HL-60 (cell line): ENCODE measurements around the gene CMTM8.

Experiments used
- DNase-seq, 2 experiments: peaks; one replicate each; pipeline ENCODE4 v3.0.0-alpha.2; 2010 to 2020; ENCODE audit warnings: low read depth in 1 of 2, low spot score in 1 of 2
- H3K27ac ChIP-seq: fragments of 250-450 bp; sonication (Bioruptor Pico); replicated peaks from 2 replicates; pipeline ENCODE4 v1.5.1; 2020; ENCODE audit warnings: mild to moderate bottlenecking, moderate library complexity
- H3K27me3 ChIP-seq: fragments of 250-450 bp; sonication (Bioruptor Pico); 2 replicates; pipeline ENCODE4 v1.5.1; 2021; ENCODE audit warnings: mild to moderate bottlenecking, moderate library complexity; ENCODE audit not compliant: insufficient read depth, poor library complexity, severe bottlenecking
- H3K4me3 ChIP-seq: replicated peaks from 2 replicates; pipeline ENCODE4 v1.5.1; 2011; ENCODE audit warnings: mild to moderate bottlenecking, control low read depth, low read length; ENCODE audit not compliant: insufficient read depth
- GABPA ChIP-seq: IDR thresholded peaks from 2 replicates; pipeline ENCODE4 v1.6.1; 2012; ENCODE audit warnings: low read depth
- POLR2AphosphoS5 ChIP-seq: IDR thresholded peaks from 2 replicates; pipeline ENCODE4 v1.6.1; 2012; ENCODE audit warnings: low read depth
- SPI1 ChIP-seq: IDR thresholded peaks from 2 replicates; pipeline ENCODE4 v1.6.1; 2012; ENCODE audit warnings: low read depth, mild to moderate bottlenecking, borderline replicate concordance
- TF ChIP-seq, protein P1 (sequence below): IDR thresholded peaks from one replicate; pipeline ENCODE4 v1.5.1; 2011; ENCODE audit warnings: low read length, control low read depth, inconsistent platforms; ENCODE audit not compliant: insufficient read depth
- TF ChIP-seq, protein P2 (sequence below): IDR thresholded peaks from 2 replicates; pipeline ENCODE4 v1.6.1; 2012; ENCODE audit warnings: low read depth; ENCODE audit not compliant: insufficient replicate concordance

The CMTM8 gene

DNA sequence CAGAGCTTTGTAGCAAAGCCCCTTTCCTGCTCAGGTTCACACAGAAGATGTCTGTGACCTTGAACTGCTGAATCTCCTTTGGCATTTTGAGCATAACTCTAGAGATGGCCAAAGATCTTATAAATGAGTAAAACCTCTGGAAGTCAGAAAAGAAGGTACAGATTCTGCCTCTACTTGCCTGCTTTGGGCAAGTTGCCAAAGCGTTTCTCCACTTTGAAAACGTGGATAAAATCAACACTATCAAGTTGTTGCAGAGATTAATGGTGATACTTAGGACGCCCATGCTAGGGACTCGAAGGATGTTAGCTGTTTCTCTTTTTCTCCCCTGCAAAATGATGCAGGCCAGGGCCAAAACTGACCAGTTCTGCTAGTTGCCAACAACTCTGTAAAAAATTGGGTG is 85.1 kb downstream of the CMTM8 start:
- TF ChIP-seq SPI1 (no peak), POLR2AphosphoS5 (no peak), GABPA (no peak)
- TF ChIP-seq, protein P1, sequence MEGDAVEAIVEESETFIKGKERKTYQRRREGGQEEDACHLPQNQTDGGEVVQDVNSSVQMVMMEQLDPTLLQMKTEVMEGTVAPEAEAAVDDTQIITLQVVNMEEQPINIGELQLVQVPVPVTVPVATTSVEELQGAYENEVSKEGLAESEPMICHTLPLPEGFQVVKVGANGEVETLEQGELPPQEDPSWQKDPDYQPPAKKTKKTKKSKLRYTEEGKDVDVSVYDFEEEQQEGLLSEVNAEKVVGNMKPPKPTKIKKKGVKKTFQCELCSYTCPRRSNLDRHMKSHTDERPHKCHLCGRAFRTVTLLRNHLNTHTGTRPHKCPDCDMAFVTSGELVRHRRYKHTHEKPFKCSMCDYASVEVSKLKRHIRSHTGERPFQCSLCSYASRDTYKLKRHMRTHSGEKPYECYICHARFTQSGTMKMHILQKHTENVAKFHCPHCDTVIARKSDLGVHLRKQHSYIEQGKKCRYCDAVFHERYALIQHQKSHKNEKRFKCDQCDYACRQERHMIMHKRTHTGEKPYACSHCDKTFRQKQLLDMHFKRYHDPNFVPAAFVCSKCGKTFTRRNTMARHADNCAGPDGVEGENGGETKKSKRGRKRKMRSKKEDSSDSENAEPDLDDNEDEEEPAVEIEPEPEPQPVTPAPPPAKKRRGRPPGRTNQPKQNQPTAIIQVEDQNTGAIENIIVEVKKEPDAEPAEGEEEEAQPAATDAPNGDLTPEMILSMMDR: no peak
- TF ChIP-seq, protein P2, sequence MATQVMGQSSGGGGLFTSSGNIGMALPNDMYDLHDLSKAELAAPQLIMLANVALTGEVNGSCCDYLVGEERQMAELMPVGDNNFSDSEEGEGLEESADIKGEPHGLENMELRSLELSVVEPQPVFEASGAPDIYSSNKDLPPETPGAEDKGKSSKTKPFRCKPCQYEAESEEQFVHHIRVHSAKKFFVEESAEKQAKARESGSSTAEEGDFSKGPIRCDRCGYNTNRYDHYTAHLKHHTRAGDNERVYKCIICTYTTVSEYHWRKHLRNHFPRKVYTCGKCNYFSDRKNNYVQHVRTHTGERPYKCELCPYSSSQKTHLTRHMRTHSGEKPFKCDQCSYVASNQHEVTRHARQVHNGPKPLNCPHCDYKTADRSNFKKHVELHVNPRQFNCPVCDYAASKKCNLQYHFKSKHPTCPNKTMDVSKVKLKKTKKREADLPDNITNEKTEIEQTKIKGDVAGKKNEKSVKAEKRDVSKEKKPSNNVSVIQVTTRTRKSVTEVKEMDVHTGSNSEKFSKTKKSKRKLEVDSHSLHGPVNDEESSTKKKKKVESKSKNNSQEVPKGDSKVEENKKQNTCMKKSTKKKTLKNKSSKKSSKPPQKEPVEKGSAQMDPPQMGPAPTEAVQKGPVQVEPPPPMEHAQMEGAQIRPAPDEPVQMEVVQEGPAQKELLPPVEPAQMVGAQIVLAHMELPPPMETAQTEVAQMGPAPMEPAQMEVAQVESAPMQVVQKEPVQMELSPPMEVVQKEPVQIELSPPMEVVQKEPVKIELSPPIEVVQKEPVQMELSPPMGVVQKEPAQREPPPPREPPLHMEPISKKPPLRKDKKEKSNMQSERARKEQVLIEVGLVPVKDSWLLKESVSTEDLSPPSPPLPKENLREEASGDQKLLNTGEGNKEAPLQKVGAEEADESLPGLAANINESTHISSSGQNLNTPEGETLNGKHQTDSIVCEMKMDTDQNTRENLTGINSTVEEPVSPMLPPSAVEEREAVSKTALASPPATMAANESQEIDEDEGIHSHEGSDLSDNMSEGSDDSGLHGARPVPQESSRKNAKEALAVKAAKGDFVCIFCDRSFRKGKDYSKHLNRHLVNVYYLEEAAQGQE: no peak
- Histone ChIP-seq H3K4me3 (no peak overlapping the region), H3K27me3 (peaks cover 2% of the 10 kb centered on the region), H3K27ac (no peak overlapping the region)
- DNase-seq: no peak

DNA sequence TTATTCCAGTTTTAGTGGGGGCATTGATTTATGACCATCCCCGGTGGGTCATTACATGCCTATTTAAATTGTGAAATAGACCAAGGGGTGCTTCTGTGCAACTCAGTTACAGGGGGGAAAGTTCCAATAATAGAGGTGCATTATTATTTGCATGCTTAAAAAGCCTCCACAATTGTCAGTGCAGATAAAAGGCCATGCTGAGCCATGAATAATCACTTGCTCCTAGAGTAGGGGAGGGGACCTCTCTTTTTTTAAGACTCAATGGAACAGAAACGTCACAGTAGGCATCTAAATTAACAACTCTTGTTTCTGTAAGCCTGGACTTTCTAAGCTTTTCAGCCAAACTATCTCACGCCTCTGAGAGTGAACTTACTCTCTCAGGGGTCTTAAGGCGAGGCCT is 86.7 kb downstream of the CMTM8 start:
- no peak overlapping the region for H3K27ac ChIP-seq
- peaks cover 2% of the 10 kb centered on the region for H3K27me3 ChIP-seq
- DNase-seq: no peak
- TF ChIP-seq GABPA (no peak), POLR2AphosphoS5 (no peak), SPI1 (no peak)
- TF ChIP-seq, protein P2: no peak
- TF ChIP-seq, protein P1: no peak
- no peak overlapping the region for H3K4me3 ChIP-seq

GRCh38 chr3:32325927-32326326 is 87.4 kb downstream of the CMTM8 start:
- DNase-seq: no peak
- TF ChIP-seq SPI1 (no peak), GABPA (no peak), POLR2AphosphoS5 (no peak)
- TF ChIP-seq, protein P1: no peak
- TF ChIP-seq, protein P2: no peak
- H3K27me3 ChIP-seq: peaks cover 2% of the 10 kb centered on the region
- no peak overlapping the region for H3K4me3 ChIP-seq
- no peak overlapping the region for H3K27ac ChIP-seq
